ENCODE measurements around the gene ZFYVE26.
"Not testable (repeated sequence)": the region's sequence is repeated elsewhere in the genome, so short reads cannot be mapped to it uniquely, and the experiment has no call there.

Gene ZFYVE26

DNA sequence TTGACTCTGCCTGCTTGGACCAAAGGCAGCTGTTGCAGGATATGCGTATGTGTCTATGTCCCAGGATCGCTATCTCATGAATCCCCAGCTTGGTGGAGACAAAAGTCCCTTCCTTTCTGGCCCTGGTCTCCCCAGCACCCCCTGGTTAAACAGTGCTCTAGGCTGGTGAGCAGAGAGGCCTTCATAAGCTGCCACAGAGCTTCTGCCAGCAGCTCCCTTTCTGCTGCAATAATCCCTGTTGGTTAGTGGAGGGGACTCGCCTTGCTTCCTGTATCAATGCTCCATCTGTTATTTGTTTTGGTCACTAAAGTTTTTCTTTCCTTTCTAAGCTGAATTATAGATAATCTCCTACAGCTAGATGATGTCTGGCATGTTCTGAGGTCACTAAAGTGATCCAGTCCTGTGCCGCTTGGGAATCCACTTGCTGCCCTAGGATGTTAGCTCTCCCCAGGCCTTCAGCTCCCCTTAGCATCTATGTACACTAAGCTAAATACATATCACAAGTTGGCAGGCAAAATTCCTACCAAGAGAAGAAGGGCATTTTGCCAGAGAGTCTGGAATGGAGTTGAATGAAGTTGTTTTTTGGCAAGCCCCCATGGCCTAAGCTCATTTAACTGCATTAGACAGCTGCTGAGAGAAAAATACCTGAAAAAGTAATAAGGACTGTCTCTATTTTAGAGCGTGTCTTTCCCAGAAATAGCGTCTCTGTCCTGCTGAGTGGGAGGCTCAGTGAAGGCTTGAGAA is 66.9 kb downstream of the ZFYVE26 start:
- DNase-seq: peak; percentile 95

GRCh38 chr14:67748312-67748711 is 68.1 kb downstream of the ZFYVE26 start:
- no peak for DNase-seq

DNA sequence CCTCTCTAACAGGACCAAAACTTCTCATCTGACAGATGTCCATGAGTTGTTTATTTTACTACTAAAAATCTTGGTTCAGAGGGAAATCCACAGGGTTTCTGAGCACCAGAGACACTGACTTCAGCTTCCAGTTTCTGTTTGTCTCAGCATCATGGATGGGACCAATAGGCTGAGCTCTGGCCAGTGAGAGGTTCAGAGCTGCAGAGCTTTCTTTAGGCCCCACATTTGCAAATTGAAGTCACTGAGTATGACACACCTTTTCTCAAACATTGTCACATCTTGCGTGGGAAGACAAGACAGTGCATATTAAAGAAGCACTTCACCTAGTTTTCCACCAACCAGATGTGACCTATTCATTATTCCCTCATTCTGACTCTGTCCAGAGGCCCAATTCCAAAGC is 69.5 kb downstream of the ZFYVE26 start:
- DNase-seq: no peak

GRCh38 chr14:67744046-67744445 is 72.3 kb downstream of the ZFYVE26 start:
- DNase-seq: no peak

DNA sequence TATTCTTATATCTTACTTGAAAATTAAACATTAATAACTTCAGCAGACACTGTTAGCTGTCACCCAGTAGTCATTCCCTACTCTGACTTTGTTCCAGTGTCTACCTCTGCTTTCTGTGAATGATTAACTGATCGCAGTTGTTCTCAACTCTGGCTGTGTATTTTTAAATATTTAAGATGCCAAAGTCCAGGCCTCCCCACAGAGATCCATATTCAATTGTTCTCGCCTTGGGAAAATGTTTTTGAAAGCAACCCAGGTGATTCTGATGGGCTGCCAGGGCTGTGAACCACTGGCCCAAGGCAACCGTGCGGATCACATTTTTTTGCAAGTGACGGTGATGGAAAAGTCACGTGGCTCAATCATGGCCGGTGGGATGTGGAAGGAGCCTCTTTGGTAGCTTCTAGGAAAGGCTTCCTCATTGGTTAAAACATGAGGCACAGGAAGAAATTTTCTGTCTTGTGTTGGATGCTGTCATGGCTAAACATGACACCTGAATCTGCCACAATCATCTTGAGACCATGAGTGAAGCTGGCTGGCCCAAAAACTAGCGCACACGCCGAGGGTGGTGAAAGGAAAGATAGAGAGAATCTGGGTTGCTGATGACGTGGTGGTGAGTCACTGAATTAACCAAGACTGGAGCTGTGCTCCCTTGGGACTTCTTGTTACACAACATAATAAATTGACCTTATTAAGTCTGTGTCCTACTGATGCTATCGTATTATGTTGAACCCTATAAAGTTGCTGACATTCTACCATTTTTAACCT is 77.5 kb downstream of the ZFYVE26 start:
- no peak for DNase-seq

- no peak for DNase-seq
These were observed 79.6 kb downstream of the ZFYVE26 start for GRCh38 chr14:67736771-67737170.

GRCh38 chr14:67735336-67736147 is 80.8 kb downstream of the ZFYVE26 start:
- DNase-seq: no peak

GRCh38 chr14:67734675-67735074 is 81.7 kb downstream of the ZFYVE26 start:
- DNase-seq: no peak

- no peak for DNase-seq
These were observed 82.8 kb downstream of the ZFYVE26 start for GRCh38 chr14:67733616-67734015.

GRCh38 chr14:67729072-67729885 is 87.1 kb downstream of the ZFYVE26 start:
- no peak for DNase-seq

DNA sequence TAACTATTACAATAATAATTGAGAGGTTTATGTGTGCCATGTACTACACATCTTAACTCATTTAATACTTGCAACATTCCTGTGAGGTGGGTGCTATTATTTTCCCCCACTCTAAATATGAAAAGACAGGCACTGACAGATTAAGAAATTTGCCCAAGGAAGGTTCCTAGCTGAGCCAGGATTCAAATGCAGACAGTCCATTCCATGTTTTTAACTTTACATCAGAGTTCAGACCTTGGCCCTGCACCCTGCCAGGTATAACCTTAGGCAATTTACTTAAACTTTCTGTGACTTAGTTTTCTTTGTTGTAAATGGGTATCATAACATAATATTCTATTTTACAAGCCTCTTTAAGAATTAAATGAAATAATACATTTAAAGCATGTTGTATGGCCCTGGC is 88.1 kb downstream of the ZFYVE26 start:
- DNase-seq: no peak

GRCh38 chr14:67727361-67727760 is 89.0 kb downstream of the ZFYVE26 start:
- DNase-seq: no peak

DNA sequence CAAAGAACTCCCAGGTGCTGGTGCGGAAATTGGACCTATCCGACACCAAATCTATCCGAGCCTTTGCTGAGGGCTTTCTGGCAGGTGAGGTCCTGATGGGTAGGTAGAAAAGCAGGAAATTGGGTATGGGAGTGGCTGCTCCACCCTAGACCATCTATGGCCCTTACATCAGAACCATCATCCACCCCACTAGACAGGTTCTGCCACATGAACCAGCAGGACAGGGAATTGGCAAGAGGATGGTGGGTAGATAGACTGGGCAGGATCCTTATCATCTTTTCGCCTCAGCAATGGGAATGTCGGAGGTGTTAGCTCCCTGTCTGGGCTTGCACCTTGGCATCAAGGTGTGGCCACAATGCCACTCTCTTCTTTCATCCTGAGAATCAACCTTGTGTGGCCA is 91.2 kb downstream of the ZFYVE26 start:
- DNase-seq: no peak

DNA sequence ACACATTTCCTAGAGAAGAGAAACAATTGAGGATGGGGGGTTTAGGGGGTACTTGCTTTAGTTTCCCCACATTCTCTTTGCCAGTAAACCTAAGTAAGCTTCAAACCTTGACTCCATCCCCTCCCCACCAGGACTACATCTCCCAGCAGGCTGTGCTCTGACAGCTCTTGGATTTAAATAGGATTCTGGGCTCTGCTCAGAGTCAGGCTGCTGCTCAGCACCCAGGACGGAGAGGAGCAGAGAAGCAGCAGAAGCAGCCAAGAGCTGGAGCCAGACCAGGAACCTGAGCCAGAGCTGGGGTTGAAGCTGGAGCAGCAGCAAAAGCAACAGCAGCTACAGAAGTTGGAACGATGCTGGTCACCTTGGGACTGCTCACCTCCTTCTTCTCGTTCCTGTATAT is 94.1 kb downstream of the ZFYVE26 start:
- DNase-seq: peak; percentile 47

DNA sequence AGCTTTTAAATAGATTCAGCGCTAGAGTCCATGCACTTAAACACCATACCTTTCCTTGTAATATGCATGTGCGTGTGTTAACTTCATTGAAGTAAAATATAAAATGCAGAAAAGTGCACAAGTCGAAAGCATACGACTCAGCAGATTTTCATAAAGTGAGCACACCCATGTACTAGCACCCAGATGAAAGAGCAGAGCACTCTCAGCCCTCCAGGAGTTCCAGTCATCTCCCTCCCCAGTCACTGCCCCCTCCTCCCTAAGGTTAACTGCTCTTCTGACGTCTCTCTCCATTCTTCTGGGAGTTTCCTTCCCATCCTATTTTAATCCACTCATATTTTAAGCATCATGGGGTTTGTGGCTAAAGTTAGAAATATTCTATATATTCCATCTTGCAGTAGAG is 94.5 kb downstream of the ZFYVE26 start:
- DNase-seq: no peak

- no peak for DNase-seq
These were observed 96.5 kb downstream of the ZFYVE26 start for GRCh38 chr14:67719866-67720265.

DNA sequence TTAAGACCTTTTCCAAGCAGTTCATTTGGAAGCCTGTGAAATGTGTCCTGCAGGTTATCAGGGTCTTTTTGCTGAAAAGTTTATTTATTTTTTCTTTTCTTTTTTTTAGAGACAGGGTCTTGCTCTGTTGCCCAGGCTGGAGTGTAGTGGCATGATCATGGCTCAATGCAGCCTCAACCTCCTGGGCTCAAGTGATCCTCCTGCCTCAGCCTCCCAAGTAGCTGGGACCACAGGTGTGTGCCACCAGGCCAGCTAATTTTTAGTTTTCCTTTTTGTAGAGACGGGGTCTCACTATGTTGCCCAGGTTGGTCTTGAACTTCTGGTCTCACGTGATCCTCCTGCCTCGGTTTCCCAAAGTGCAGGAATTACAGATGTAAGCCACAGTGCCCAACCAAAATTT is 97.0 kb downstream of the ZFYVE26 start:
- not testable (repeated sequence) for DNase-seq

DNA sequence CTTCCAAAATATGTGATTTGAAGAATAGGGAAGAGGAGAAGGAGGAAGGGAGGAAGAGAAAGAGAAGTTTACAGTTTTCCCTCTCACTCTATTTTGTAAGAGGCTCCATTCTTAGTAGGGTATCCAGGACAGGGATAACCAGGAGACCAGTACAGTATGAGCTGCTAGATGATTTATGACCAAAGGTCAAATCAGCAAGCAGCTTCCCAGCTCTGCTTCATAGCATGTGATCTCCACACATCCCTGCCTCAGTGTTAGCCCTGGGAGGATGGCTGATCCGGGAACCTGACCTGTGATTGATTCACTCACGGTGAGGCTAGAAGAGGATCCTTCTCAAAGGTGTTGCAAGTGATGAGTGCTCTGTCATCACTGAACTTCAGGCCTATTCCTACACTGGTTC is 98.1 kb downstream of the ZFYVE26 start:
- no peak for DNase-seq

DNA sequence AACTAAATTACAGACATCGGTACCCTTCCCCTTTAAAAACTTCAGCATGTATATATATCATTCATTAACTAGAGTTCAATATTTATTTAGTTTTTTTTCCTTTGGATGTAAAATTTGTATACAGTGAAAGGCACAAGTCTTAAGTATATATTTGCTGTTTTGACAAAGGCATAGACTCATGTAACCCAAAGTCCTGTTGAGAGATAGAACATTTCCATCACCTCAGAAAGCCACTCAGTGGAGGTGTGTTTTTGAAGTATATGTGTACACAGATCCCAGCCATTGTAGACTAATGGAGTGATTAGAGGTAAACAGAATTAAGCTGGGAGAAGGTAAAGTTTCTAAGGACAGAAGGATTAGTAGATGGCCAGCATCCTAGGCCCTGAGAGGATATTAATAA is 99.3 kb downstream of the ZFYVE26 start:
- no peak for DNase-seq

DNA sequence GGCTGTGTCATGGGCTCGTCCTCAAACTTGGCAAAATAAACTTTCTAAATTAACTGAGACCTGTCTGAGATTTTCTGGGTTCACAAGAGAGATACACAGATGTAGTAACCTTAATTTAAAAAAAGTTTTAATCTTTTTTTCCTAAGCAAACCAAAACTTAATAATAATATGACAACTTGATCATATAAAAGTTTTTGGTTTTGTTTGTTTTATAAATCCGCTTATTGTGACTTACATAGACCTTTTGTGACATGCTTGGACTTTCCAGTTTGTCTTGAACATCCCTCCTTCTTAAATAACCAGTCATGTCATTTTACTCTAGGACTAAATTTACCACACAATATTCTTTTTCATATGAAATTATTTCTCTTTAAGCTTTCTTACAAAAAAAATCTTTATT is 106.2 kb downstream of the ZFYVE26 start:
- no peak for DNase-seq

DNA sequence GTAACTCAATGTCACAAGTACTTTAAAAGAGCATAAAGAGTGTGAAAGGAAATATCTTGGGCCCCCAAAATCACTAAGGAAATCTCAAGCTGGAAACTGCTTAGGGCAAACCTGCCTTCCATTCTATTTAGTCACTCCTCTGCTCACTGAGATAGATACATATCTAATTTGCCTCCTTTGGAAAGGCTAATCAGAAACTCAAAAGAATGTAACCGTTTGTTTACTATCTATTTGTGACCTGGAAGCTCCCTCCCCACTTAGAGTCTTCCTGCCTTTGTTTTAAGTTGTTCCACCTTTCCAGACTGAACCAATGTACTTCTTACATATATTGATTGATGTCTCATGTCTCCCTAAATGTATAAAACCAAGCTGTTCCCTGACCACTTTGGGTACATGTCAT is 106.6 kb downstream of the ZFYVE26 start:
- not testable (repeated sequence) for DNase-seq

- not testable (repeated sequence) for DNase-seq
These were observed 107.0 kb downstream of the ZFYVE26 start for GRCh38 chr14:67709346-67709745.

- no peak for DNase-seq
These were observed 111.2 kb downstream of the ZFYVE26 start for GRCh38 chr14:67705211-67705610.

All from NCI-H1694 (cell line).